NB4 (cell line): ENCODE results near the gene WIPF3.

Source experiments
- POLR2A ChIP-seq: IDR thresholded peaks from 2 replicates; pipeline ENCODE4 v1.6.1; 2011; ENCODE audit warnings: mild to moderate bottlenecking; ENCODE audit not compliant: insufficient read length; ENCODE audit errors: extremely low read depth
- TF ChIP-seq, protein P1 (sequence below): IDR thresholded peaks from one replicate; pipeline ENCODE4 v1.5.1; 2012; ENCODE audit warnings: low read depth, low read length

DNA sequence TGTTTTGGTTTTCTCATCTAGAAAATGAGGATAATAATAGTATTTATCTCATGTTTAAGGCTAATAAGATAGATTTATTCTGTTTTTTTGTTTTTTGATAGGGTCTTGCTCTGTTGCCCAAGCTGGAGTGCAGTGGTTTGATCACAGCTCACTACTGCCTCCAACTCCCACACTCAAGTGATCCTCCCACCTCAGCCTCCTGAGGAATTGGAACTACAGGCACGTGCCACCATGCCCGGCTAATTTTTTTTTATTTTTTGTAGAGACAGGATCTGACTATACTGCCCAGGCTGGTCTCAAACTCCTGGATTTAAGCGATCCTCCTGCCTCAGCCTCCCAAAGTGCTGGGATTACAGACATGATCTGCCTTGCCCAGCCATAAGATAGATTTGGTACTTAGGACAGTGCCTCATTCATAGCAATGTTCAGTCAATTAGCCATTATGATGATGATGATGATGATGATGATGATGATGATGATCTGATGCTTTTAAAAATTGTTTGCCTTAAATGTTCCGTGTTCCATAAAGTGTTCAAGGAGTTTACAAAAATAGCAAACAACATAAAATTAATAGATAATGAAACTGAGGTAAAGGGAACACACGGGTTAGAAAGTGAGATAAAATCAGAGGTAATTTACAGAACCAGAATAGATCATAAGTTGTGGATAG, 4.6 kb downstream of the WIPF3 start:
- no peak for TF ChIP-seq POLR2A
- TF ChIP-seq, protein P1, sequence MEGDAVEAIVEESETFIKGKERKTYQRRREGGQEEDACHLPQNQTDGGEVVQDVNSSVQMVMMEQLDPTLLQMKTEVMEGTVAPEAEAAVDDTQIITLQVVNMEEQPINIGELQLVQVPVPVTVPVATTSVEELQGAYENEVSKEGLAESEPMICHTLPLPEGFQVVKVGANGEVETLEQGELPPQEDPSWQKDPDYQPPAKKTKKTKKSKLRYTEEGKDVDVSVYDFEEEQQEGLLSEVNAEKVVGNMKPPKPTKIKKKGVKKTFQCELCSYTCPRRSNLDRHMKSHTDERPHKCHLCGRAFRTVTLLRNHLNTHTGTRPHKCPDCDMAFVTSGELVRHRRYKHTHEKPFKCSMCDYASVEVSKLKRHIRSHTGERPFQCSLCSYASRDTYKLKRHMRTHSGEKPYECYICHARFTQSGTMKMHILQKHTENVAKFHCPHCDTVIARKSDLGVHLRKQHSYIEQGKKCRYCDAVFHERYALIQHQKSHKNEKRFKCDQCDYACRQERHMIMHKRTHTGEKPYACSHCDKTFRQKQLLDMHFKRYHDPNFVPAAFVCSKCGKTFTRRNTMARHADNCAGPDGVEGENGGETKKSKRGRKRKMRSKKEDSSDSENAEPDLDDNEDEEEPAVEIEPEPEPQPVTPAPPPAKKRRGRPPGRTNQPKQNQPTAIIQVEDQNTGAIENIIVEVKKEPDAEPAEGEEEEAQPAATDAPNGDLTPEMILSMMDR = no peak
